NCI-H1092 (cell line): ENCODE data around the gene CALN1.
"Not testable (repeated sequence)": the region's sequence is repeated elsewhere in the genome, so short reads cannot be mapped to it uniquely, and the experiment has no call there.

Source experiments
- DNase-seq: peaks from one replicate; lab custom pipeline; 2025; lab: John Stamatoyannopoulos, UW

CALN1 gene

GRCh38 chr7:72267291-72267800, 144.8 kb downstream of the CALN1 start:
- DNase-seq: no peak

GRCh38 chr7:72266771-72267170, 145.4 kb downstream of the CALN1 start:
- no peak for DNase-seq

GRCh38 chr7:72265071-72265904, 146.8 kb downstream of the CALN1 start:
- no peak for DNase-seq

- DNase-seq: no peak
Observed at GRCh38 chr7:72260406-72260805, 151.7 kb downstream of the CALN1 start.

GRCh38 chr7:72258074-72258473, 154.1 kb downstream of the CALN1 start:
- no peak for DNase-seq

- no peak for DNase-seq
Observed at GRCh38 chr7:72254455-72254854, 157.7 kb downstream of the CALN1 start.

GRCh38 chr7:72249106-72249505, 163.0 kb downstream of the CALN1 start:
- no peak for DNase-seq

- no peak for DNase-seq
Observed at GRCh38 chr7:72244826-72245398, 167.2 kb downstream of the CALN1 start.

GRCh38 chr7:72243329-72243728, 168.8 kb downstream of the CALN1 start:
- no peak for DNase-seq

GRCh38 chr7:72235351-72235750, 176.8 kb downstream of the CALN1 start:
- no peak for DNase-seq

- no peak for DNase-seq
Observed at GRCh38 chr7:72234086-72234485, 178.1 kb downstream of the CALN1 start.

GRCh38 chr7:72230281-72230680, 181.9 kb downstream of the CALN1 start:
- no peak for DNase-seq

- no peak for DNase-seq
Observed at GRCh38 chr7:72223351-72223750, 188.8 kb downstream of the CALN1 start.

GRCh38 chr7:72222136-72222535, 190.0 kb downstream of the CALN1 start:
- no peak for DNase-seq

GRCh38 chr7:72219500-72219899, 192.6 kb downstream of the CALN1 start:
- no peak for DNase-seq

GRCh38 chr7:72217151-72217550, 195.0 kb downstream of the CALN1 start:
- DNase-seq: no peak

GRCh38 chr7:72213769-72214168, 198.4 kb downstream of the CALN1 start:
- no peak for DNase-seq

GRCh38 chr7:72213081-72213480, 199.1 kb downstream of the CALN1 start:
- DNase-seq: no peak

- DNase-seq: no peak
Observed at GRCh38 chr7:72211175-72211574, 201.0 kb downstream of the CALN1 start.

GRCh38 chr7:72209006-72209405, 203.1 kb downstream of the CALN1 start:
- DNase-seq: not testable (repeated sequence)

GRCh38 chr7:72196176-72196575, 216.0 kb downstream of the CALN1 start:
- DNase-seq: no peak

- no peak for DNase-seq
Observed at GRCh38 chr7:72190919-72191318, 221.2 kb downstream of the CALN1 start.

GRCh38 chr7:72190146-72190545, 222.0 kb downstream of the CALN1 start:
- DNase-seq: no peak

GRCh38 chr7:72187179-72187578, 225.0 kb downstream of the CALN1 start:
- no peak for DNase-seq
